Ureter (tissue), 1 donor: ENCODE results near the gene KLRD1. TPM values are rescaled to one million over a fixed set of nuclear protein-coding genes. Genes with fewer than 3 reads are reported as not detected.
"Not testable (repeated sequence)": the region's sequence is repeated elsewhere in the genome, so short reads cannot be mapped to it uniquely, and the experiment has no call there.

ENCODE experiments used
- DNase-seq: peaks from one replicate; pipeline ENCODE4 v3.0.0-alpha.2; 2020; ENCODE audit warnings: low spot score
- total RNA-seq: library from RNA; stranded (reverse); gene quantifications from one replicate; pipeline ENCODE4 v1.2.4, GENCODE V29; 2023
- donor health status: DM: yes; HTN: yes; CAD: no.

Gene KLRD1
- total RNA-seq, 1 donor from 2014 or later, result 7.8 TPM

DNA sequence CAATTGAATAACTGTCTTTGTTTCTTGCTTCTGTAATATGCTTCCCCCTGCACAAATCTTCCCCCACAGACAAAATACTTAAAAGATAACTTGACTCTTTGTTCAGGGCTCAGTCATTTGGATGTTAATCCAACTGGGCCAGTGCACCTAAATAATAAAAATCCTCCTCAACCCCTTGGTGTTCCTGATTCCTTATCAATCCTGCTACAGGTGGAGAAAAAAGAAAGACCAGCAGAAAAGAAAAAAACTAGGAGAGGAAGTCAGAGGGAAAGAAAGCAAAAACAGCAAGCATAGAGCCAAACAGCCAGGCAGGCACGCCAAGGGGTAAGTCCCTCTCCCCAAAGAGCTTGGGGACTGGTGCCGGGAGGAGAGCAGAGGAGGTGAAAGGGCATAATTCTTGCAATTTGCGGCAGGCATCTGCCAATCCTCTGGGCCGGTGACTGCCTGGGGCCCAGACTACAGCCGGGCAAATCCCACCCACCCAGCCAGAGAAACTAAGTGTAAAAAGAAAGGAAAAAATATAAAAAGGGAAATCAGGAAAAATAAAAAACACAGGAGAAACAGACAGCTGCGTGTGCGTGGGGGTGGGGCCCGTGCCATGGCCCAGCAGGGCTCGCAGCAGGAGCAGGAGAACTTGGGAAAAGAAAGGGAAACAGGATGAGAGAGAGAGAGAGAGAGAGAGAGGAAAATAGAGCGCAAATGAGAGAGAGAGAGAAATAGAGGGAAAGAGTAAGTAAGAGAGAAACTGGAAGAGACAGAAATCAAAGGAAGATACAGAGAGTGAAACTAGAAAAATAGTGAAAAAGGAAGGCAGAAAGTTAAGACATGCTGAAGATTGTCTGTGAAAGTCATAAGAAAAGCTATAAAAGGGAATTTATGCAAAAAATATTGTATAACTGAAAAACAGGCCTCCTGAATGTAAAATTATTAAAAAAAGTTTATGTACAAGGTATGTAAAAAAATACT lies 60.8 kb downstream of the KLRD1 start:
- no peak for DNase-seq

DNA sequence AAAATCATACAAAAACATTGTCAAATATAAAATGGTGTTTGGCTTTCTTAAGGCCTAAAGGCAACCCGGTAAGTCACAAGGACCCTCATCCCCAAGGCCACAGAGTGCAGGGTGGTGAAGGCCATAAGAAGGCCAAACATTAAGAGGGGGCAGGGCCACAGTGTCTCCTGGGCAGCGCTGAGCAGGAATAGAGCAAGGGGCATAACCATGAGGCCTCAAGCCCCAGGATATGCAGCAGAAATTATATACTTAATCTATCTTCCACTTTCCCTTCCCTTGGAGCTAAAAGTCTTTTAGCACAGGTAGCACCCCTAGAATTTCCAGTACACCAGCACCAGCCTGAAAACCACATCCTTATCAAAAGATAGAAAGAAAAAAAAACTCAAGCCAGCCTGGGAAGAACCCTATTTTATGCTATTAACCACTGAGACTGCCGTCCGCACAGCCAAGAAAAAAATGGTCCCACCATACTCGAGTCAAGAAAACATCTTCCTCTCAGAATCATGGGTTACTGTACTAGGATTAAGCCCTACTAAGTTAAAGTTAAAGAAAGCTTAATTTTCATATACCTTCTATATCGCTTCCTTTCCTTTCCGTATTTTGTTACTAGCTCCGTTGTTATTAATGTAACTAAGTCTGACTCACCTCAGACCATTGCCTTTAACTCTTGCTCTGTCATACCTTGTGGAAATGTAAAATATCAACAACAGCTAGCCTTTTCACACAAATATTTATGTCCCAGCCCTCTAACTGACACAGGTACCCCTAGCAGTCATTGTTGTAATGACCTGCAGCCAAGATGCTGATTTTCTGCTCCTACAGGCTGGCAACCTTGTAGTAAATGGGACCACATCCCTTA lies 62.1 kb downstream of the KLRD1 start:
- no peak for DNase-seq

DNA sequence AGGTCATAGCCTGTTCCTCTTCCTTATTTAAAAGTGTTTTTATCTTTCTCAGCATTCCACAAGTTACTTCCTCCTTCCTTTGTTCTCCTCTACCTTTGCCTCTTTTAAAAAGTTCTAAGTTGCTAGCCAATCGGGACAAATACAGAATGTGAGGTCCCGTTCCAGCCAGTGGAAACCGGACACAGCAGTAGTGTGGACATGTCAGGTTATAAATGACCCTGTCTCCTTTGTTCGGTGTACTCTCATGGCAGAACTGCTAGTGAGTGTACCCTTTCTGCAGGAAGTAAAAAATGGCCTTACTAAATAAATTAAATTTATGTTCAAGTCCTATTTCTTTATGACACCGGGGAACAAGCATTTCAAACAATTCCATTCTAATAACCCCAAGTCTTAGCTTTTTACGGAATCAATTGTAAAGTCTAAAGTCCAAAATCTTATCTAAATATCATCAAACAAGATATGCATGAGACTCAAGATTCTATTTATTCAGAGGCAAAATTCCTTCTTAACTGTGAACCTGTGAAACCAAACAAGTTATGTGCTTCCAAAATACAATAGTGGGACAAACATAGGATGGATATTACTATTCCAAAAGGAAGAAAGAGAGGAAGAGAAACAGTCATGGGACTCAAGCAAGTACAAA lies 64.3 kb downstream of the KLRD1 start:
- not testable (repeated sequence) for DNase-seq

DNA sequence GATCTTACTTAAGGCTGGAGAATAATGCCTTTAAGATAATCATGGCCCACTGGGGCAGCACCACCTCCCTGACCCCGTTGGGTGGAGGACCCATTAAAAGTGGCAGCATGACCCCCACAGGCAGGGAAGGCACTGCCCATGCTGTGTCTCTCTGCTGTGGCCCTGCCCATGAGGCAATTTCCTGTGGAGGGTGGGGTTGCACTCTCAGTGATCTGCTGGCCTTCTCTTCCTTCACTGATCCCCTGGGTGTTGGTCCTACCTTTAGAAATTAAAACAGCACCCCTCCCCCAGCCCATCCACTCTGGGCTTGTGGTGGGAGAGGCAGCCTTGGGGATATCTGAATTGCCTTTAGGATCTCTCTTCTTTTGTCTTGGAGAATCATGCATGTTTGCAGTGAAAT lies 64.9 kb downstream of the KLRD1 start:
- DNase-seq, result no peak

DNA sequence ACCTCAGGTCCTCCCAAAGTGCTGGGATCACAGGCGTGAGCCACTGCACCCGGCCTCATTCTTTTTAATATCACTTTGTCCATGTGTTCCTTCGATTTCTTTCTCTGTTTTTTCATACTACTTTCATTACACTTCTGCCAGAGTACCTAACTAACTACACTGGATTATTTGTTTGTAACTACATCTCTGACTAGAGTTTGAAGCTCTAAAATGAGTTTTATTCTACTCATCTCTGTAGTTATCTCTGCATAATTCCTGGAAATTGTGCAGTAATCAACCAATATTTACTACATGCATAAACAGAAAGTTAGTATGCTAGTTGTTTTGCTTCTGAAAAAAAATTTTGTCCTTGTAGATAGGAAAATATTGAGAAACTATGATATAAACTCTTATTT lies 67.0 kb downstream of the KLRD1 start:
- DNase-seq, result no peak

DNA sequence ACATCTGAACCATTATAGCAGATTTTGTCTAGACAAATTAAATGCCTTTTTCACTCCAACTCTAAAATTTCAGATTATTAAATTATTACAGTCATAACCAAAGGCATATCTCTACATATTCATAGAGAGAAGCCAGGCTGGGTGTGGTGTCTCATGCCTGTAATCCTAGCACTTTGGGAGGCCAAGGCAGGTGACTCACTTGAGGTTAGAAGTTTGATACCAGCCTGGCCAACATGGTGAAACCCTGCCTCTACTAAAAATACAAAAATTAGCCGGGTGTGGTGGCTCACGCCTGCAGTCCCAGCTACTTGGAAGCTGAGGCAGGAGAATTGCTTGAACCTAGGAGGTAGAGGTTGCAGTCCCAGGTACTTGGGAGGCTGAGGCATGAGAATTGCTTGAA lies 71.1 kb downstream of the KLRD1 start:
- DNase-seq, result not testable (repeated sequence)

Other genes starting within 250 kb of the KLRD1 start
- gene CLEC1A, start 208.9 kb upstream of the KLRD1 start, total RNA-seq, result 5.4 TPM
- gene CLEC7A, start 177.7 kb upstream of the KLRD1 start, total RNA-seq, result 9.0 TPM
- 3.4 TPM for gene OLR1, start 135.7 kb upstream of the KLRD1 start, total RNA-seq
- 0.18 TPM for gene TMEM52B, start 128.8 kb upstream of the KLRD1 start, total RNA-seq
- 58.3 TPM for gene GABARAPL1, start 95.0 kb upstream of the KLRD1 start, total RNA-seq
- gene KLRK1, start 82.2 kb downstream of the KLRD1 start, total RNA-seq, result 7.6 TPM
- 3.4 TPM for gene KLRC4, start 101.9 kb downstream of the KLRD1 start, total RNA-seq
- 1.1 TPM for gene KLRC3, start 112.7 kb downstream of the KLRD1 start, total RNA-seq
- 3.1 TPM for gene KLRC2, start 128.1 kb downstream of the KLRD1 start, total RNA-seq
- 3.3 TPM for gene KLRC1, start 145.5 kb downstream of the KLRD1 start, total RNA-seq
- 0.81 TPM for gene EIF2S3B, start 198.0 kb downstream of the KLRD1 start, total RNA-seq